Neural crest cell (in vitro differentiated cells): Measurements from ENCODE around the gene MUL1. TPM values are rescaled to one million over a fixed set of nuclear protein-coding genes. Genes with fewer than 3 reads are reported as not detected.
A peak's percentile ranks its signal among the peaks of the same experiment; 100 is the strongest.

Experiments used
- DNase-seq: peaks from one replicate; pipeline ENCODE4 v3.0.0; 2021; ENCODE audit warnings: low read depth, mixed read lengths, low spot score
- H3K27ac Mint-ChIP-seq: one replicate; pipeline ENCODE4 v1.8.0; 2021; ENCODE audit warnings: mild to moderate bottlenecking, mixed read lengths; ENCODE audit not compliant: unreplicated experiment
- H3K27me3 Mint-ChIP-seq: 2 replicates; pipeline ENCODE4 v1.8.0; 2021; ENCODE audit warnings: low read depth, mild to moderate bottlenecking, mixed read lengths
- H3K36me3 Mint-ChIP-seq: 2 replicates; pipeline ENCODE4 v1.8.0; 2021; ENCODE audit warnings: low read depth, mild to moderate bottlenecking, mixed read lengths
- H3K4me1 Mint-ChIP-seq: 2 replicates; pipeline ENCODE4 v1.8.0; 2021; ENCODE audit warnings: mixed read lengths
- H3K4me3 Mint-ChIP-seq: one replicate; pipeline ENCODE4 v1.8.0; 2021; ENCODE audit warnings: mild to moderate bottlenecking, mixed read lengths
- H3K9me3 Mint-ChIP-seq: 2 replicates; pipeline ENCODE4 v1.8.0; 2021; ENCODE audit warnings: mixed read lengths
- CTCF ChIP-seq: fragments of 200-600 bp; sonication (generic); conservative IDR thresholded peaks from 2 replicates; pipeline ENCODE4 v1.5.0; 2021; ENCODE audit warnings: antibody characterized with exemption, mild to moderate bottlenecking
- total RNA-seq: library from RNA; stranded (reverse); gene quantifications from 2 replicates; pipeline ENCODE4 v1.2.1, GENCODE V29; 2021

Gene MUL1
- total RNA-seq, 1 donor from 2014 or later, result 27.6 TPM

- H3K9me3 Mint-ChIP-seq, result no peaks in the 10 kb centered on the region
- no peak overlapping the region for H3K4me3 Mint-ChIP-seq
- DNase-seq, result no peak
- H3K27ac Mint-ChIP-seq, result no peak overlapping the region
- no peak for TF ChIP-seq CTCF
- no peaks in the 10 kb centered on the region for H3K36me3 Mint-ChIP-seq
- peaks cover 15% of the 10 kb centered on the region for H3K4me1 Mint-ChIP-seq
- H3K27me3 Mint-ChIP-seq, result peaks cover 31% of the 10 kb centered on the region
Observed at GRCh38 chr1:20470194-20470593, 37.8 kb downstream of the MUL1 start.

- no peak overlapping the region for H3K4me3 Mint-ChIP-seq
- no peaks in the 10 kb centered on the region for H3K36me3 Mint-ChIP-seq
- no peaks in the 10 kb centered on the region for H3K9me3 Mint-ChIP-seq
- peaks cover 28% of the 10 kb centered on the region for H3K27me3 Mint-ChIP-seq
- DNase-seq, result no peak
- H3K27ac Mint-ChIP-seq, result no peak overlapping the region
- TF ChIP-seq CTCF, result peak; percentile 15
- H3K4me1 Mint-ChIP-seq, result peaks cover 9% of the 10 kb centered on the region
Observed at GRCh38 chr1:20469406-20470076, 38.4 kb downstream of the MUL1 start.

GRCh38 chr1:20466273-20466672 lies 41.7 kb downstream of the MUL1 start:
- H3K9me3 Mint-ChIP-seq, result no peaks in the 10 kb centered on the region
- DNase-seq, result no peak
- no peak for TF ChIP-seq CTCF
- no peak overlapping the region for H3K27ac Mint-ChIP-seq
- peaks cover 37% of the 10 kb centered on the region for H3K27me3 Mint-ChIP-seq
- no peak overlapping the region for H3K4me3 Mint-ChIP-seq
- H3K36me3 Mint-ChIP-seq, result no peaks in the 10 kb centered on the region
- H3K4me1 Mint-ChIP-seq, result no peaks in the 10 kb centered on the region

- H3K27ac Mint-ChIP-seq, result no peak overlapping the region
- H3K4me3 Mint-ChIP-seq, result no peak overlapping the region
- H3K9me3 Mint-ChIP-seq, result peaks cover 2% of the 10 kb centered on the region
- peaks cover 39% of the 10 kb centered on the region for H3K27me3 Mint-ChIP-seq
- H3K4me1 Mint-ChIP-seq, result no peaks in the 10 kb centered on the region
- no peak for DNase-seq
- no peak for TF ChIP-seq CTCF
- H3K36me3 Mint-ChIP-seq, result no peaks in the 10 kb centered on the region
Observed at GRCh38 chr1:20465187-20465586, 42.8 kb downstream of the MUL1 start.

- Mint-ChIP-seq H3K9me3 (peaks cover 6% of the 10 kb centered on the region), H3K4me1 (no peaks in the 10 kb centered on the region), H3K36me3 (no peaks in the 10 kb centered on the region), H3K27me3 (peaks cover 35% of the 10 kb centered on the region), H3K27ac (no peak overlapping the region), H3K4me3 (no peak overlapping the region)
- DNase-seq, result no peak
- no peak for TF ChIP-seq CTCF
Observed at GRCh38 chr1:20463502-20463901, 44.4 kb downstream of the MUL1 start.
